NCI-H2171 treated with DMSO at 0.1 percent for 48 hours (cell line): ENCODE measurements around the gene ABCG1.

Source experiments
- DNase-seq: peaks from one replicate; lab custom pipeline; 2025; lab: John Stamatoyannopoulos, UW

The ABCG1 gene

DNA sequence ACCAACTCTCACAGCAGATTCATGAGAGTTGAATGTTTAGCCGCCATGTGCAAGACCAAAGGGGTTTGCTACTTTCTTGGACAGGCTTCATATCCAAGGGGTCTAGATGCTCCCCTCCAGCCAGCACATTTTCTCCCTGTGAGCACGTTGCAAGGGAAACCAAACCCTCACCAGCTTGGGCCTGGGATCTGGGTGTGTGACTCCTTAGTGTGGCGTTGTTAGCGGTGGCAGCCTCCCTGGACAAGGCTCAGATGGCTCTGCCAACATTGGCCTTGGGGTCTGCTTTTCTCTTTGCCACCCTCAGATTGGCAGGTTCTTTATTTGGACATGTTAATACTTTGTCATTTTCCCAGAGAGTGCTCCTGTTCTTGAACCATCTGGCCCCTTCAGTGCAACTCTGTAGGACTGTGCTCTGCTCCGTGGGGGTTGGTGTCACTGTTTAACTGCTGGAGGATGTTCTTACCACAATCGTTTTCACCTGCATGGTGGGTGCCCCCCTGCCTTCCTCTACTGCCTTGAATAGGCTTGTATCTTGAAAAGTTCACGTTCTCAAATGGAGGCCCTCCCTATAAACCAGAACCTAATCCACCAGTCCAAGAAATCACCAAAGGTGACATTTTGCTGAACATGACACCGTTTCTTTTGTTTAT, 13.4 kb downstream of the ABCG1 start:
- peak; percentile 40 for DNase-seq

DNA sequence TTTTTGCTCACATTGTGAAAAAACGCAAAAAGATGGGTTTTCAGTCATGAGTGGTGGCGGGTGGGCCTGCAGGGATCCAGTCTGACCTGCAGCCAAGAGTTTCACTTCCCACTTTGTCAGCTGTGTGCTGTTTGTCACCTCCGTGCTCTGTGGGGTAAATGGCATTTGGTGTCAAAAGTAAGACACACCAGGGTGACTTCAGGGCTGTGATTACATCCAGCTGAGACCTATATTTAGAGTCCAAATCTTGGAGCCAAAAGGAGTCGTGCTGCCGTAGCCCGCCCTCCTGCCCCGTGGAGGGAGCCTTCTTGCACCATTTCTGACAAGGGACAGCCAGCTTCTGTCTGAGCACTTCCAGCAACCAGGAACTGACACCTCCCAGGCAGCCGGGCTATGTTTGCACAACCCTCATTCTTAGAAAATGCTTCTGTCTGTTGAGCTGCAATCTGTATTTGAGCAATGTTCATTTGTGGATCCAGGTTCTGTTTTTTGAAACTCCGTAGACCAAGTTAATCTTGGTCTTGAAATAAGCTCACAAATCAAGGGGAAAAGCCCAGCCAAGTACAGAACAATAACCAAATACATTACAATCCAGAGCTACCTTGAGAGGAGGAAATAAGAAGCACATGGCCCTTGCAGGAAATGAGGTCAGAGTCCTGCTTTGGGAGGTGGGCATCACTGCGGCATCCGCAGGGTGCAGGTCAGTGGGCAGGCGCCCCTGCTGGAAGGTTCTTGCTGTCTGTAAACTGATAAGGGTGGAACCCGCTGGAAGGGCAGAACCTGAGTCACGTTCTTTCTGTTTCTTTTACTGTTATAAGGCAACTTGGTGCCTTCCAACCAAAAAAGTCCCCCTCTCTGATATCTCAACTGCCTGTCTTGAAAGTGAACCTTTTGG, 14.4 kb downstream of the ABCG1 start:
- no peak for DNase-seq

DNA sequence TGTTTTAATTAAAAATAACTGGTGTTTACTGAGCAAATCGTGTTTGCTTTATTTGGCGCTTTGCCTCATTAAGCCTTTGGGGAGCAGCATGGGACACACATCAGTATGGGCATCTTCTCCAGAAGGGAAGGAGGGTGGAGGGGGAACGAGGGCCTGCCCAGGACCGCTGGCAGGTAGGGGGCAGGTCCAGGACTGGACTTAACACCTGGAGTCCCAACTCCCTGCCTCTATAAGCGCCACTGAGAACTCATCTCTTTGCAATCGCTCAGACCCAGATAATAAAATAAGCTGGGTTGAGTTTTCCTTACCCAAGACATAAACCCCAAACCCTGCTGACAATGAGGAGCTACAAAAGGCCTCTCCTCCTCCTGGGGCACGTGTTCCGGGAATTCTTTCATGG, 15.1 kb downstream of the ABCG1 start:
- no peak for DNase-seq

DNA sequence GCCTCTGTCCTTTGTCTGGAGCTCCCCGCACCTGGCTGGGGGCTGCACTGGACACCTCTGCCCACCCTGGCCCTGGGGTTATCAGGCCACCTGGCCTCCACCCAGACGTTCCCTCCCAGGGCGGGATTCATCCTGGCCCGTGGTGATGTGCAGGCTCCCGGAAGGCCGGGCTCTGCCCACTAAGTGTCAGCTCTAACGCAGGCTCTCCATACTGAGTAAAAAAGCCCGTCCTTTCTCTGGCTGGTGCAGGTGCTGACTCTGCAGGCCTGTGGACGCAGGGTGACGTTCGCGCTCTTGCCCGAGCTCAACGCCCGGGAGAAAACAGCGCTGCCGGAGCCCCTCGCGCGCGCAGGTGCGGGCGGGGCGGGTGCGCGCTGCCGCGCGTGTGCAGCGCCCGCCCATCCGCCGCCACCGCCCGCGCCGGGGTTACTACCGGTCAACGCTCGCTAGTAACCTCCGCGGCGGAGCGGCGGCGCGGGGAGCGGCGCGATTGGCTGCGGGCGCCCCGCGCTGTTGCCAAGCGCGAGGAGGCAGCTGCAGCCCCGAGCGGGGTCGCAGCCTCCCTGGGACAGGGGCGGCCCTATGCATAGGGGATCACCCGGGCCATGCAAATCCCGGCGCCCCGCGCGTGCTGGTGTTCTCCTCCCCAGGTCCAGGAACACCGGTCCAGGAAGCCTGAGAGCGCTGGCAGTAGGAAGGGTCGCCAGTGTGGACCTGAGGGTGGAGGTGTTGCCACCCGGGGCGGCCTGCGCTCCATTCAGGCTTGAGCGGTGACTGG, 15.7 kb downstream of the ABCG1 start:
- peak; percentile 71 for DNase-seq

DNA sequence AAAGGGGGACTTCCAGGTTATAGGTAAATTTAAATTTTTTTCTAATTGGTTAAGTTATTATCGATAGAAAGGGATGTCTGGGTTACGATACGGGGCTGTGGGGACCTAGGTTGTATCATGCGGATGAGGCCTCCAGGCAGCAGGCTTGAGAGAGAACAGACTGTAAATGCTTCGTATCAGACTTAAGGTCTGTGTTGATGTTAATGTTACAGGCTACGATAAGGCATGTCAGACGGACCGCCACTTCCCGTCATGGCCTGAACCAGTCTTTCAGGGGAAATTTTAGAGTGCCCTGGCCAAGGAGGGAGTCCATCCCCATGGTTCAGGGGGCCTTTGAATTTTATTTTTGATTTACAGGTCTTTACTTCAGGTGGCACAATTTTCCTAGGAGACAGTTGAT, 16.7 kb downstream of the ABCG1 start:
- DNase-seq, result no peak

DNA sequence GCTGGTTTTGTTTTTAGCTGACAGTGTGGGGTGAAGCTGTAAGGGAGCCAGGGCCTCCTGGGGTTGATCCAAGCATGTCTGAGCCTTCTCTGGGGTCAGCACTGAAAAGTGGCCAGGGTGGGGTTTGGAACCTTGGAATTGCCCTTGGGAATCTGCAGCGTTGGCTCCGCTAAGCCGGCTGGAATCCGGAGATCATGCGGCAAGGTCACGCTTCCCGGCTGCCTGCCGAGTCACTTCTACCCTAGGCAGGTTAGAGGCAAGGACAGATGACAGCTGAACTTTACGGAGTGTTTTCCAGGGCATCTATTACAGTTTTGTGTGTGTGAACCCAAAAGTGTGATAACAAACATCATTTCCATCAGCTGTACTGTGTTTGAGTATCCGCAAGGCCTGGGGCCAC, 17.1 kb downstream of the ABCG1 start:
- DNase-seq, result no peak

DNA sequence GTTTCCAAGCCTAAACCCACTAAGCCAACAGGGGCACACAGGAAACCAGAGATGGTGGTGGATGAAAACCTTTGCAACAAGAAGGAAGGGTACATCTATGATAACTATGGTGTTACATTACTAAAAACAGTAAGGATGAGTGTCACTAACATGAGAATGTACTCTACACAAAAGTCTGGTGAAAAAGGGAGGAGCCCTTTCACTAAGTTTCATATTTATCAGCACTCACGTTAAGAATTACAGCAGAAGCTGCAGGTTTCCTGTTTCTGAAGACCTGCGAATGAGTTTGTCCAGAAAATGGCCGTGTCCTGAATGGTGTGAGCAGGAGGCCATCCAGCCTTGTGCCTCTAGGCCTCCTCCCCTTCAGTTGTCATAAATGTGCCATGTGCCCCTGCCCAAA, 17.8 kb downstream of the ABCG1 start:
- DNase-seq, result no peak

DNA sequence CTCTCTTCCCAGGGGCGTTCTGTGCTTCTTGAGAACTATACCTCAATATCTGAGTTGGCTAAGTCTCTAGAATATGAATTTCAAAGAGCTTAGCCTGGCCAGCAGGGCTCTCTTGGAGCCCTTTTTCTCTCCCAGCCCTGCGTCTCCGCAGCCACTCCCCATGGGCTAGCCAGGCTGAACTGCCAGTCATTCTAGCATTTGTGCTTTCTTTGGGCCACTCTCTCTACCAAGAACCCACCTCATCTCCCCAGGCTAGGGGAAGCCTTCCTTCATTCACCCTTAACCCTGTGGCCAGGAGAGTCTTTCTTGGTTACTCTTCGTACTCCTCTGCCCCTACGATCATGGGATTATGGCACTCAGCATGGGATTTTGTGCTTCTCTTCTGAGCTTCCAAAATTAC, 18.2 kb downstream of the ABCG1 start:
- DNase-seq, result no peak

DNA sequence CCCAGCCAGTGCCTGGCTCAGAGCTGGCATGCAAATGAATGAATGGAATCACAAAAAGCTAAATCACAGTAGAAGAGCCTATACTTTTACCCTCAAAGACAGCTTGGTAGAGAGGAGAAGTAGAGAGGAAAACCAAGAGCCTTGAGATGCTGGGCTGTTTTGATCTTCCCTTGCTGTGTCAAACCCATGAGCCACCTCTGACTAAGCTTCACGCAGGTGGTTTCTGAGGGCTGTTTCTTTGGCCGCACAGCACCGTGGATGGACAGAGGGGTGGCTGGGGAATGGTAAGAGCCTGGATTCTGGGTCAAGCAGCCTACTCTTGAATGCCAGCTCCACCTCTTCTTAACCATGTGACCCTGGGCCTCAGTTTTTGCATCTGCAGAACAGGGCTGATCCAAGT, 18.6 kb downstream of the ABCG1 start:
- no peak for DNase-seq

DNA sequence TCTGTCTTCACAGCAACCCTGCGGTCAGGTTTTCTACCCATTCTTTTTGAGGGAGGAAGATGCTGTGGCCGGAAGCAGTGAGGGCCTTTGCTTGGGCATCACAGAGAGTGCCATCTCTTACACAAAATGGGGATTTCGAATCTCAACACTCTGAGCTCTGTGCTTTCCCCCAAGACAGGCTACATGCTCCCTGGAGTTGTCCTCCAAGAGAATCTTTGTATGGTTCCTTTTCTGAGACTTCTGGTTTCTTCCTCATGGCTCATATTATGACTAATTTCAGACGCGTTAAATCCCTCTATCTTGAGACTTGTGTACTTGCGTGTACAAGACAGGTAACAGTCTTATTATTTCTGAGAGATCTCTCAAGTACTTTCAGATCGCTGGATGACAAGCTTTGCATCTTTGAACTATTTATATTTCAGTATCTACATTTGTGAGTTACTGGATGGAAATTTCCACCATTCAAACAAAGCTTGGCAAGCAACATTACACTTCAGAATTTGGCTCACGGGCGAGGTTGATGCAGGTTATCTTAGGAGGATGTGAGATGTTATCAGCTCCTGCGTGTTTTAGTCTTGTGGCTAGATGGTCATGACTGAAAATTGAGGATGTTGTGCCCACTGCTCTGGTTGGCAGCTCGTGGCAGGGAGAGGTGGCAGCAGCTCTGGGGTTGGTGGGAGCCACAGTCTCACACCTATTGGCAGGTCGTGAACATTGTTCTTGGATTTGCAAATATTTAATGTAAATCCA, 19.4 kb downstream of the ABCG1 start:
- no peak for DNase-seq

DNA sequence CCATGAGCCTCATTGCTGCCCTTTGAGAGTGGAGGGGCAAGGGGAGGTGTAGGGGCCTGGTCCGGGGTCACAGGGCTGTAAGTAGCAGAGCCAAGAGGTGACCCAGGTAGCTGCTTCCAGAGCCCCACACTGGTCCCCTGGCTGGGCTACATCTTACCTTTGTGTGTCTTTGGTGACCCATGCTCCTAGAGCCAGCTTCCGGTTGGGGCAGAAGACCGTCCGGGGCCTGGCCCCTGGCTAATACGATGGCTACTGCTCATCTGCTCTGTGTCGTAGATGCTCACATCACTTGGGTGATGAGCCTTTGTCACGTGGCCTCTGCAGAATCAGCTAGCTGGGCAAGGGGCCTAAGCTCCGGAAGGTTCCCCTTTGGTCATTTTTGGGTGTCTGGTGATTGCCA, 20.6 kb downstream of the ABCG1 start:
- no peak for DNase-seq

DNA sequence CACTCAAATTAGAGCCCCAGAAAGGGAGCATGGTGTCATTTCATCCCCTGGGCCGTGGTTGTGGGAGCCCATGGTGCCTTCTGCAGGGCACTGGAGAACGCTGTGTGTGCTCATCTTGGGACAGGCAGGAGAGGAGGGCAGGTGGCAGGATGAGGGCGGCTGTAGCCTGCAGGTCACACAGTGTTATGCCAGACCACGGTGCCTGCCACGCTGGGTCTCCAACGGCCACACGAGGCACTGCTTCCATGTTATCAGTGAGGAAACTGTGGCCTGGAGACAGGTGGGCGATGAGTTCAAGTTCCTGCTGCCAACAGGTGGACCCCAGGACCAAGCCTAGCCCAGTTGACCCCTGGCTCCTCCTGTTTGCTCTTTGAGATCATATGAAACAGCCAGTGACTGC, 21.0 kb downstream of the ABCG1 start:
- no peak for DNase-seq

DNA sequence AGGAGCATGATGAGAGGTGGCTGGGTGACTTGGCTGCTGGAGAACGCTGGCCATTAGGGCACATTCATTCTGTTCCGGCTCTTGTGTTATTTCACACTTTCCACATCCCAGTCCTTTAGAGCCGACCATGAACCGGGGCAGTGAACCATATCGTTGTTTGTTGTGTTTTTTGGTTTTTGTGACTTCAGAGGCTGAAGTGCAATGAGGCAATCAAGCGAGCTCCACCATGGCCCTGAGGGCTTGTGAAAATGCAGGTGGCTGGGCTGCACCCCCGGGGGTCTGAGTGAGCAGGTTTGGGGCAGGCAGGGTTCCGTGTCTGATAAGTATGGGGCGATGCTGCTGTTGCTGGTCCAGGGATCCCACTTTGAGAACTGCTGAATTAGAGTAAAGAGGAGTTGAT, 23.7 kb downstream of the ABCG1 start:
- no peak for DNase-seq

DNA sequence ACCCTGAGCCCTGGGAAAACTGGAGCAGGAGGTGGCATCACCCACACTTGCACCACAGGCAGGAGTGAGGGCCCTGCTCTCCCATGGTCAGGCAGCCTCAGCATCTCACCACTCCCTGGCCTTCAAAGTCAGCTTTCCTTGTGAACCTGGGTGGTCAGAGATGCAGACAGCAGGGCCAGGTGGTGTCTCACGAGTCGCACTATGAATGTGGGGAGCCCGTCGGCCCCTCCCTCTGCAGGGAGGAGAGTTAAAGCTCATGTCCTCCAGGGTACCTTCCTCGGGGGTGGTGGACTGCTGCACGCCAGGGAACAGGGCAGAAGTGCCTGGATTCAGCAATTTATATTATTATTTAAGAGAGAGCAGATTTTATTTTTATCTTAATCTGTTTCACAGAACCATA, 24.1 kb downstream of the ABCG1 start:
- no peak for DNase-seq

DNA sequence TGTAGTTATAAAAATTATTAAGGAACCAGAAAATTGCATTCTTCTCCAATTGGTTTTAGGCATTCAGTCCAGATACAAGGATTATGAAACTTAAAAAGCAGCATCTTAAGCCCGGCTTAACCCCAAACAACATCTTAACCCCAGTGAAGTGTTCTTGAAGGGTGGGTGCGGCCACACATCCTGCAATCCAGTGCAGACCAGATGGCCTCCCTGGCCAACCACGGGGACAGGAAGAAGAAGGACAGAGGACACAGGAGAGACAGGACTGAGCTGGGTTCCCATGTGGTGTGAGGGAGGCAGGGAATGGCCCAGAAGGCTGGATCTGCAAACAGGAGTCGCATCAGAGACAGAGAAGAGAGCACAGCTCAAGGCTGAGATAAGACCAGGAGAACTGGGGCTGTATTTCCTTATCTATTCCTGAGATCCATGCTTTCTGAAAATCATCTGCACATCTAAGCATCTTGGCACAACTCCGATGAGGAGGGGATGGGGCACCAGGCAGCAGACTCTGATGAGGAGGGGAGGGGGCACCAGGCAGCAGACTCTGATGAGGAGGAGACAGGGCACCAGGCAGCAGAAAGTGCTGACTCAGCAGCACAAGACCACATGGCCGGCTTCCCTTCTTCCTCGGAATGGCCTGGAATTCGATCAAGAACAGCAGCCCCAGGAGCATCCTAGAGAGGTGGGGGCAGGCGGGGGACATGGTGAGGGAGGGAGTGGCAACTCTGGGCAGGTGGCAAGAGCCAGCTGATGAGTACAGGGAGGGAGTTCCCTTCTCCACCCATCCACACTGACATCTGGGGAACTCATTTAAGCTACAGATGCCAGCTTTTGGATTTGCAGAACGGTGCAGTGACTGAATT, 26.6 kb downstream of the ABCG1 start:
- peak; percentile 96 for DNase-seq

DNA sequence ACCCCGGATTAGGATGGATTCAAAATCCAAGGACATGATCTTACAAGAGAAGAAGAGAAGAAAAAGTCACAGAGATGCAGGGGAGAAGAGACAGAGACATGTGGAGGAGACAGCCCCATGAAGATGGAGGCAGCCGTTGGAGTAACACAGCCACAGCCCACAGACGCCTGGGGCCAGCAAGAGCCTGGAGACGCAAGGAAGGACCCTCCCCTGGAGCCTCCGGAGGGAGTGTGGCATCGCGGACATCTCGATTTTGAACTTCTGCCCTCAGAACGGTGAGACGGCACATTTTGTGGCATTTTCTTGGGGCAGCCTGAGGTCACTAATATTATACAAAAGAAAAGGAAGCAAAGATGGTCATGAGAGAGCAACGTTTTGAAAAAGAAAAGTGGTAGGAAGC, 28.8 kb downstream of the ABCG1 start:
- DNase-seq, result no peak

DNA sequence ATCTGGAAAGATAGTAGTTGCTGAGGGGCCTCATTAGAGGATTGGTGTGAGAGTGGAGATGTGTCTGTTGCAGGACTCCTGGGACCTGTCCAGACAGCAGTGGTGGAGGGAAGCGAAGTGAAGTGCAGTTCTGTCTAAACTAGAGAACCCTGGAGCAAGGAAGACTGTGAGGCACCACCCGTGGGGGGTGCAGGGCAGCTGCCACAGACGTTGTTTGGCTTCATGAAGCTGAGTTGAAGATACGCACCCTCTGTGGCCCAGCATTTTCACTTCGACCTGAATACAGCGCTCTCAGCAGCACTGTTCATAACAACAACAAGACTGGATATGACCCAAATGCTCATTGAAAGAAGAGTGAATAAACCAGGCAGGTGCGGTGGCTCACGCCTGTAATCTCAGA, 29.3 kb downstream of the ABCG1 start:
- DNase-seq, result no peak

DNA sequence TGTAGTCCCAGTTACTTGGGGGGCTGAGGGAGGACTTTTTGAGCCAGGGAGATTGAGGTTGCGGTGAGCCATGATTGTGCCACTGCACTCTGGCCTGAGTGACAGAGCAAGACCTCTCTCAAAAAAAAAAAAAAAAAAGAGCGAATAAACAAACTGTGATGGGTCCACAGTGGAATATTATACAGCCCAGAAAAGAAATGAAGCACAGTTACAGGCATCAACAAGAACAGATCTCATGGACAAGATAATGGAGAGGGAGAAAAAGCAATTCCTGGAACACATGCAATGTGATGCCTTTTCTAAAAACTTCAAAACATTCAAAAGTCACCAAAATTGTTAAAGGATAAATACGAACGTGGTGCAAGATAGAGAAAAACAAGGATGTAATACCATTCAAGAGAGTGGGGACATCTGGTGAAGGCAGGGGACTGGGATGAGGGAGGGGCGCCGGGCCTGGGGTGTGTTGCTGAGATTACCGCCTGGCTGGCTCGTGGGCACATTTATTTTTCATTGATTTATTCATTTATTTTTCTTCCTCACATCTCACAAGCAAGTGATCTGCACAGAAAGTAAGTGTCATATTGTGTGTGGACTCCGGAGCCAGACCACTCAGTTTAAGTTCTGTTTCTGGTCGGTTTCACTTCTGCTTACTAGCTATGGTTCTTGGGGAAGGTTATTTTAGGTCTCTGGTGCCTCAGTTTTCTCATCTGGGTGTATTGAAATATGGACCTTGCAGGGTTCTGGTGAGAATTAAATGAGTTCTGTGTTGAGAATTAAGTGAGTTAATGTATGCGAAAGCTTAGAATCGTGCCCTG, 30.1 kb downstream of the ABCG1 start:
- DNase-seq, result no peak

DNA sequence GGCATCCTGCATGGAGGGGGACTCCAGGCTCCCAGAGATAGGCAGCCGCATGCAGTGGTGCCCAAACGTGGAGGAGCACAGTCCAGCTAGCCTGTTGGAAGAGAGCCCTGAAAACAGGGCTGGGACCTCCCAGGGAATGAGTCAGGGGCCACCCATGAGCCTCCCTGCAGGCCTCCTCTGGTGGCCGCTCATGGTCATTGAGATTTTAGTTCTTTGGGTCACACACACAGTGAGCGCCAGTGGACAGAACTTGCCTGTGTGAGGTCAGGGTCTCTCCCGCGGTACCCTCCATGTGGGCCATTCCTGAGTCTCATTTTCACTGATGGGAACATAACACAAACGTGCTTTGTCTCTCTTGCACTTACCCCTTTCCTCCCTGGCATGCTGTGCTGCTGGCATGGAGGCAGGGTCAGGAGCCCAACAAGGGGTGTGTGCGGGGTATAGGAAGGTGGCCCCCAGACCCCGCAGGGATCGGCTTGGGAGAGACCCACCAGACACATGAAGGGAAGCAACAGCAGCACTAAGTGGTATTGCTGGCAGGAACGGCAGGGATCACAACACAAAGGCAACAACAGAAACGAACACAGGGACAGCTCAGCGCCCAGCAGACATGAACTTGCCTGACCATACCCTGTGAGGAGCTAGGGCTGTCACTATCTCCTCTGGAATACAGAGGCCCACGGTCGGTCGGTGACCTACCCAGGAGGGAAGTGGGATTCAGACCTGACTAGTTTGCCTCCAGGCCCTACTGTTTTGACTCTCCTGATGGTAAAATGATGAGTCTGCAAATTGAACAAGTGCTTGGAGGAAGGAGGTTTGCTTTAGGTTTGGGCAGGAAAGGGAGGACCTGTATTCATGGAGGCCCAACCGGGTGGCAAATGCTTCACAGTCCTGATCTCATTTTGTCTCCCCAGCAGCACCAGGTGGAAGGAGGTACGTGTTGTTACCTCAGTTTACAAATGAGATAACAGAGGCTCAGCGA, 31.8 kb downstream of the ABCG1 start:
- DNase-seq, result no peak
